Measurements from ENCODE around the gene EXO1. TPM values are rescaled to one million over a fixed set of nuclear protein-coding genes. Genes with fewer than 3 reads are reported as not detected.

Gene EXO1
- total and polyA plus RNA-seq, 2 donors (not counting 1 experiment from before 2014, with no cell fraction given), result 0.73 to 1.2 TPM

DNA sequence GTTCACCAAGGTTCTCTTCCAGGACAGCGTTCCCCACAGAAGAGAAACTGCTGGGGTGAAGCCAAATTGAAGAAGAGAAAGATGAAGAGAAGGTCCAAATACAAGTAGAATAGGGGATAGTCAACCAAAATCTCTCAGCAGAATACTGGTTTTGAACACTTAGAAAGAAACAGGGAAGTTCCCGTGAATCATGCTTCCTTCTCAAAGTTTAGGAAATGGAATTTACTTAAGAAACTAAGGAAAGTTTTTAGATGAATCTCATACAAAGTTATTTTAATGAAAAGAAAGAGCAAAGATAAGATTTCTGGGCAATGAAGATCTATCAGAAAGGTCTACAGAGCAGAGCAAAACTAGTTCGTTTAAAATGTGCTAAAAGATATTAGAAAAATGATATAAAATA, 43.3 kb downstream of the EXO1 start:
- Mint-ChIP-seq H3K4me1 (peaks cover 1% of the 10 kb centered on the region), H3K4me3 (no peak overlapping the region), H3K27me3 (no peaks in the 10 kb centered on the region), H3K27ac (no peak overlapping the region), H3K9me3 (ENCODE audit: insufficient read depth) (no peaks in the 10 kb centered on the region)
- Histone ChIP-seq H4K20me1 (ENCODE audit: control insufficient read depth, insufficient read depth, low read length, poor library complexity, severe bottlenecking) (no peaks in the 10 kb centered on the region), H3K36me3 (replicated peaks in 1 of 2; ENCODE audit: control extremely low read depth in 1 of 2, control insufficient read depth in 1 of 2, extremely low read depth in 1 of 2, insufficient read depth in 2 of 2, low read length in 1 of 2) (no peaks in the 10 kb centered on the region), H3K9ac (ENCODE audit: low read length) (no peak overlapping the region), H3K4me1 (ENCODE audit: control insufficient read depth in 2 of 2, insufficient read depth in 2 of 2, low read length in 2 of 2) (no peaks in the 10 kb centered on the region), H3K4me3 (ENCODE audit: control extremely low read depth in 1 of 5, extremely low read depth in 1 of 5, insufficient read depth in 1 of 5, low read depth in 2 of 5, low read length in 4 of 5) (no peak overlapping the region), H3K4me2 (replicated peaks; ENCODE audit: low read depth, low read length, poor library complexity, severe bottlenecking) (no peak overlapping the region), H3K27me3 (replicated peaks in 1 of 4; ENCODE audit: control extremely low read depth in 1 of 4, control insufficient read depth in 3 of 4, insufficient read depth in 4 of 4, low read length in 3 of 4) (no peaks in the 10 kb centered on the region), H3K27ac (ENCODE audit: low read length in 2 of 2) (no peak overlapping the region), H3K79me2 (ENCODE audit: control insufficient read depth, insufficient read depth, low read length) (no peaks in the 10 kb centered on the region), H3K9me3 (ENCODE audit: control extremely low read depth in 1 of 3, control insufficient read depth in 2 of 3, insufficient read depth in 1 of 3, low read length in 2 of 3) (no peaks in the 10 kb centered on the region), H2AFZ (ENCODE audit: insufficient read depth, low read depth, low read length, poor library complexity, severe bottlenecking) (no peak overlapping the region)
- no peak for ATAC-seq (ENCODE audit: low read depth)
- no peak for DNase-seq
- WGBS (ENCODE audit: insufficient coverage), result 86% methylated on average over 1 of the region's 3 CpGs
- CTCF ChIA-PET, result interaction anchor here (1.1 to 2.2 kb wide), 2 partner anchors 8 to 9 kb away, joined by 3 to 6 read pairs; no protein-coding TSS in a partner anchor
- no peak for TF ChIP-seq EZH2 (IDR thresholded peaks at IDR 0.05; ENCODE audit: borderline replicate concordance, insufficient read depth, low read depth, low read length, poor library complexity, severe bottlenecking)
- TF ChIP-seq, protein P1, sequence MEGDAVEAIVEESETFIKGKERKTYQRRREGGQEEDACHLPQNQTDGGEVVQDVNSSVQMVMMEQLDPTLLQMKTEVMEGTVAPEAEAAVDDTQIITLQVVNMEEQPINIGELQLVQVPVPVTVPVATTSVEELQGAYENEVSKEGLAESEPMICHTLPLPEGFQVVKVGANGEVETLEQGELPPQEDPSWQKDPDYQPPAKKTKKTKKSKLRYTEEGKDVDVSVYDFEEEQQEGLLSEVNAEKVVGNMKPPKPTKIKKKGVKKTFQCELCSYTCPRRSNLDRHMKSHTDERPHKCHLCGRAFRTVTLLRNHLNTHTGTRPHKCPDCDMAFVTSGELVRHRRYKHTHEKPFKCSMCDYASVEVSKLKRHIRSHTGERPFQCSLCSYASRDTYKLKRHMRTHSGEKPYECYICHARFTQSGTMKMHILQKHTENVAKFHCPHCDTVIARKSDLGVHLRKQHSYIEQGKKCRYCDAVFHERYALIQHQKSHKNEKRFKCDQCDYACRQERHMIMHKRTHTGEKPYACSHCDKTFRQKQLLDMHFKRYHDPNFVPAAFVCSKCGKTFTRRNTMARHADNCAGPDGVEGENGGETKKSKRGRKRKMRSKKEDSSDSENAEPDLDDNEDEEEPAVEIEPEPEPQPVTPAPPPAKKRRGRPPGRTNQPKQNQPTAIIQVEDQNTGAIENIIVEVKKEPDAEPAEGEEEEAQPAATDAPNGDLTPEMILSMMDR (IDR thresholded peaks at IDR 0.05), result no peak
- POLR2A ChIA-PET, result no interaction called here
- intact Hi-C loops (cut with micrococcal nuclease), result no loop called here

- no peaks in the 10 kb centered on the region for H3K36me3 ChIP-seq (replicated peaks in 1 of 2; ENCODE audit: control extremely low read depth in 1 of 2, control insufficient read depth in 1 of 2, extremely low read depth in 1 of 2, insufficient read depth in 2 of 2, low read length in 1 of 2)
- H3K4me1 Mint-ChIP-seq, result peaks cover 5% of the 10 kb centered on the region
- H3K4me3 ChIP-seq (ENCODE audit: control extremely low read depth in 1 of 5, extremely low read depth in 1 of 5, insufficient read depth in 1 of 5, low read depth in 2 of 5, low read length in 4 of 5), result no peak overlapping the region
- H3K9ac ChIP-seq (ENCODE audit: low read length), result no peak overlapping the region
- WGBS (ENCODE audit: insufficient coverage), result 78% methylated on average over 3 of the region's 3 CpGs
- ATAC-seq (ENCODE audit: low read depth) (no peak), DNase-seq (no peak)
- H3K79me2 ChIP-seq (ENCODE audit: control insufficient read depth, insufficient read depth, low read length), result no peaks in the 10 kb centered on the region
- no peak overlapping the region for H3K4me2 ChIP-seq (replicated peaks; ENCODE audit: low read depth, low read length, poor library complexity, severe bottlenecking)
- ChIA-PET POLR2A (no interaction called here), CTCF (interaction anchor here (0.8 to 7.9 kb wide), 3 partner anchors 27 to 282 kb away, joined by 3 to 68 read pairs (median 26); partner anchors contain the start of gene MAP1LC3C)
- H3K9me3 Mint-ChIP-seq (ENCODE audit: insufficient read depth), result no peaks in the 10 kb centered on the region
- peaks cover 4 to 9% of the 10 kb centered on the region in 2 donors for H3K4me1 ChIP-seq (ENCODE audit: control insufficient read depth in 2 of 2, insufficient read depth in 2 of 2, low read length in 2 of 2)
- no peaks in the 10 kb centered on the region for H3K27me3 ChIP-seq (replicated peaks in 1 of 4; ENCODE audit: control extremely low read depth in 1 of 4, control insufficient read depth in 3 of 4, insufficient read depth in 4 of 4, low read length in 3 of 4)
- no peaks in the 10 kb centered on the region for H3K27me3 Mint-ChIP-seq
- no peak overlapping the region for H3K27ac Mint-ChIP-seq
- no peak overlapping the region for H3K27ac ChIP-seq (ENCODE audit: low read length in 2 of 2)
- no peak overlapping the region for H2AFZ ChIP-seq (ENCODE audit: insufficient read depth, low read depth, low read length, poor library complexity, severe bottlenecking)
- TF ChIP-seq, protein P1 (IDR thresholded peaks at IDR 0.05), result no peak
- TF ChIP-seq EZH2 (IDR thresholded peaks at IDR 0.05; ENCODE audit: borderline replicate concordance, insufficient read depth, low read depth, low read length, poor library complexity, severe bottlenecking), result no peak
- intact Hi-C loops (cut with micrococcal nuclease), result no loop called here
- H3K9me3 ChIP-seq (ENCODE audit: control extremely low read depth in 1 of 3, control insufficient read depth in 2 of 3, insufficient read depth in 1 of 3, low read length in 2 of 3), result no peaks in the 10 kb centered on the region
- no peaks in the 10 kb centered on the region for H4K20me1 ChIP-seq (ENCODE audit: control insufficient read depth, insufficient read depth, low read length, poor library complexity, severe bottlenecking)
- H3K4me3 Mint-ChIP-seq, result no peak overlapping the region
These were observed 46.0 kb downstream of the EXO1 start for GRCh38 chr1:241894016-241894415.

All from B cell (primary cell).